PFSK-1 (cell line): ENCODE measurements around the gene GDF10.

Experiments used
- FOXP2 ChIP-seq: optimal IDR thresholded peaks from 2 replicates; pipeline ENCODE3; 2011; ENCODE audit warnings: borderline replicate concordance, control low read depth, inconsistent platforms; ENCODE audit not compliant: insufficient read depth; ENCODE audit errors: extremely low read length, extremely low read depth
- POLR2AphosphoS5 ChIP-seq: IDR thresholded peaks from 2 replicates; pipeline ENCODE4 v1.6.1; 2012; ENCODE audit warnings: low read depth, mild to moderate bottlenecking, control low read depth, low read length, moderate library complexity
- SIN3A ChIP-seq: IDR thresholded peaks from 2 replicates; pipeline ENCODE4 v1.6.1; 2012; ENCODE audit warnings: mild to moderate bottlenecking, low read length, moderate library complexity, borderline replicate concordance; ENCODE audit not compliant: insufficient read depth
- TAF1 ChIP-seq: IDR thresholded peaks from 2 replicates; pipeline ENCODE4 v1.6.1; 2012; ENCODE audit warnings: low read length, control low read depth, borderline replicate concordance; ENCODE audit not compliant: insufficient read depth
- TF ChIP-seq, protein P1 (sequence below), 2 experiments: IDR thresholded peaks; 2 replicates each; pipeline versions ENCODE4 v1.6.1 to v1.8.0; 2011 to 2012; ENCODE audit warnings: low read depth in 2 of 2, low read length in 2 of 2, control low read depth in 1 of 2, inconsistent platforms in 1 of 2, mild to moderate bottlenecking in 1 of 2, moderate library complexity in 1 of 2; ENCODE audit not compliant: insufficient read depth in 1 of 2

Gene GDF10

GRCh38 chr10:47332946-47333345 is 32.9 kb downstream of the GDF10 start:
- TF ChIP-seq FOXP2: no peak
- TF ChIP-seq SIN3A: no peak
- TF ChIP-seq, protein P1, sequence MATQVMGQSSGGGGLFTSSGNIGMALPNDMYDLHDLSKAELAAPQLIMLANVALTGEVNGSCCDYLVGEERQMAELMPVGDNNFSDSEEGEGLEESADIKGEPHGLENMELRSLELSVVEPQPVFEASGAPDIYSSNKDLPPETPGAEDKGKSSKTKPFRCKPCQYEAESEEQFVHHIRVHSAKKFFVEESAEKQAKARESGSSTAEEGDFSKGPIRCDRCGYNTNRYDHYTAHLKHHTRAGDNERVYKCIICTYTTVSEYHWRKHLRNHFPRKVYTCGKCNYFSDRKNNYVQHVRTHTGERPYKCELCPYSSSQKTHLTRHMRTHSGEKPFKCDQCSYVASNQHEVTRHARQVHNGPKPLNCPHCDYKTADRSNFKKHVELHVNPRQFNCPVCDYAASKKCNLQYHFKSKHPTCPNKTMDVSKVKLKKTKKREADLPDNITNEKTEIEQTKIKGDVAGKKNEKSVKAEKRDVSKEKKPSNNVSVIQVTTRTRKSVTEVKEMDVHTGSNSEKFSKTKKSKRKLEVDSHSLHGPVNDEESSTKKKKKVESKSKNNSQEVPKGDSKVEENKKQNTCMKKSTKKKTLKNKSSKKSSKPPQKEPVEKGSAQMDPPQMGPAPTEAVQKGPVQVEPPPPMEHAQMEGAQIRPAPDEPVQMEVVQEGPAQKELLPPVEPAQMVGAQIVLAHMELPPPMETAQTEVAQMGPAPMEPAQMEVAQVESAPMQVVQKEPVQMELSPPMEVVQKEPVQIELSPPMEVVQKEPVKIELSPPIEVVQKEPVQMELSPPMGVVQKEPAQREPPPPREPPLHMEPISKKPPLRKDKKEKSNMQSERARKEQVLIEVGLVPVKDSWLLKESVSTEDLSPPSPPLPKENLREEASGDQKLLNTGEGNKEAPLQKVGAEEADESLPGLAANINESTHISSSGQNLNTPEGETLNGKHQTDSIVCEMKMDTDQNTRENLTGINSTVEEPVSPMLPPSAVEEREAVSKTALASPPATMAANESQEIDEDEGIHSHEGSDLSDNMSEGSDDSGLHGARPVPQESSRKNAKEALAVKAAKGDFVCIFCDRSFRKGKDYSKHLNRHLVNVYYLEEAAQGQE (IDR thresholded peaks at IDR 0.05; ENCODE audit: insufficient read depth in 1 of 2, low read depth in 2 of 2, low read length in 2 of 2): no peak
- TF ChIP-seq POLR2AphosphoS5: no peak
- TF ChIP-seq TAF1: no peak

GRCh38 chr10:47333532-47333931 is 33.5 kb downstream of the GDF10 start:
- TF ChIP-seq, protein P1 (IDR thresholded peaks at IDR 0.05; ENCODE audit: insufficient read depth in 1 of 2, low read depth in 2 of 2, low read length in 2 of 2): no peak
- TF ChIP-seq POLR2AphosphoS5 (no peak), SIN3A (no peak), TAF1 (no peak), FOXP2 (no peak)

DNA sequence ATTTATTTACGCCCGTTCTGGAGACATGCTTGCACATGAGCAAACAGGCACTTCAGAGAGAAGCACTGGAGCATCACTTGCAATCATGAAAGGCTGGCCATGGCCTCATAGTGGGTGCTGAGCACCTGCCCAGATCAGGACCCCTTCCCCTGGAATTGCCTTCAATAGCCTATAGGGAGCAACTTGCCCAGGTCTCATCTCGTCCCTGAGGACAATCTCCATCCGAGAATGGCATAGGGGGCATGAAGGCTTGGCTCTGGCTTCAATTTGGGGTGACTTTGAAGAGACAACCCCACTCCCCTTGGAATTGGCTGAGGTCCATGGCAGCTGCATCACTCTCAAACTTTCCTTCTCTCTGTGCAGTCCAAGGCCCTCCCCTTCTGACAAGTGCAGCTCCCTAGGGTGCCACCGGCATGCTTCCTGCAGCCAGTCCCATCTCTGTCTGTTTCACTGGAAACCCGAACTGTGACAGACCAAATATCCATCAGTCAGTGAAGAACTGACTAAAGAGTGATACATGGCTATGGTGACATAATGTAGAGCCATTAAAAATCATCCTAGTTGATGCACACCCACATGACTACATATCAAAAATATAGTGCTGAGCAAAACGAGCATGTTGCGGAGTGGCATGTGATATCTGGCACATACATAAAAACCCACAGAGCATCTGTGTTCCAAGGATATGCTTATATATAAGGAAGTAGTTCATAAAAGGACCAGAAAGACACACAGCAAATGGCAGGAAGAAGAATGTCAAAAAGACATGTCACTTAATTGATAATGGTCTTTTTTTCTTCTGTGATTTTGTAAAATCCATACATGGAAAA is 34.7 kb downstream of the GDF10 start:
- TF ChIP-seq SIN3A: no peak
- no peak for TF ChIP-seq TAF1
- no peak for TF ChIP-seq POLR2AphosphoS5
- no peak for TF ChIP-seq FOXP2

- no peak for TF ChIP-seq POLR2AphosphoS5
- no peak for TF ChIP-seq TAF1
- TF ChIP-seq, protein P1 (IDR thresholded peaks at IDR 0.05; ENCODE audit: insufficient read depth in 1 of 2, low read depth in 2 of 2, low read length in 2 of 2): no peak
- TF ChIP-seq FOXP2: no peak
- TF ChIP-seq SIN3A: no peak
These were observed 35.9 kb downstream of the GDF10 start for GRCh38 chr10:47335906-47336305.

GRCh38 chr10:47336387-47337134 is 36.6 kb downstream of the GDF10 start:
- no peak for TF ChIP-seq POLR2AphosphoS5

DNA sequence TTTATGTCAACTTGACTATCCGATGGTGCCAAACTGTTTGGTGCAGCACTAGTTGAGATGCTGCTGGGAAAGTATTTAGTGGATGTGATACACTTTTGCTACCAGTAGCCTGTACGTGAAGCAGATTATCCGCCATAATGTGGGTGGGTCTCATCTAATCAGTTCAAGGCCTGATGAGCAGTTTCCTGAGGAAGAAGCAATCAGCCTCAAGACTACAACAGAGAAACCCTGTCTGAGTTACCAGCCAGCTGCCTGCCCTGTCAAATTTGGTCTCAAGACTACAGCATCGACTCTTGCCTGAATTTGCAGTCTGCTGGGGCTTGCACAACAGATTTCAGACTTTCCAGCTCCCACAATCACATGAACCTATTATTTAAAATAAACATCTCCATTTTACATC is 37.3 kb downstream of the GDF10 start:
- TF ChIP-seq SIN3A (no peak), TAF1 (no peak), FOXP2 (no peak), POLR2AphosphoS5 (no peak)
- TF ChIP-seq, protein P1 (IDR thresholded peaks at IDR 0.05; ENCODE audit: insufficient read depth in 1 of 2, low read depth in 2 of 2, low read length in 2 of 2): no peak
